OCI-LY3 (cell line): Measurements from ENCODE around the gene LRRC56.

ENCODE experiments used
- H2AFZ ChIP-seq: fragments of 200-600, 300-600 bp; shearing (Covaris generic); 2 replicates; pipeline ENCODE4 v1.6.0; 2014; ENCODE audit warnings: antibody characterized with exemption, low read depth, low read length
- H3K27ac ChIP-seq: fragments of 200-600, 300-600 bp; sonication (generic); 2 replicates; pipeline ENCODE4 v1.5.1; 2014; ENCODE audit warnings: mild to moderate bottlenecking, low read length, moderate library complexity, mixed read lengths
- H3K27me3 ChIP-seq: fragments of 200-600, 300-600 bp; sonication (generic); 2 replicates; pipeline ENCODE4 v1.6.1; 2014; ENCODE audit warnings: low read depth, low read length, mixed read lengths
- H3K36me3 ChIP-seq: fragments of 200-600, 300-600 bp; sonication (generic); replicated peaks from 2 replicates; pipeline ENCODE3; 2014; ENCODE audit warnings: low read depth, low read length, mixed read lengths
- H3K4me1 ChIP-seq: fragments of 300-600, 200-600 bp; sonication (generic); 2 replicates; pipeline ENCODE4 v1.6.1; 2014; ENCODE audit warnings: low read length, mixed read lengths
- H3K4me2 ChIP-seq: fragments of 200-600, 300-600 bp; sonication (generic); 2 replicates; pipeline ENCODE4 v1.6.1; 2014; ENCODE audit warnings: low read length, mixed read lengths
- H3K4me3 ChIP-seq: fragments of 300-600, 200-600 bp; sonication (generic); 2 replicates; pipeline ENCODE4 v1.5.1; 2014; ENCODE audit warnings: antibody characterized with exemption, mild to moderate bottlenecking, low read length, moderate library complexity
- H3K79me2 ChIP-seq: fragments of 300-600, 200-600 bp; shearing (Covaris generic); 2 replicates; pipeline ENCODE4 v1.6.1; 2014; ENCODE audit warnings: mild to moderate bottlenecking, low read length, mixed read lengths
- H3K9ac ChIP-seq: fragments of 300-600, 200-600 bp; shearing (Covaris generic); 2 replicates; pipeline ENCODE4 v1.6.0; 2014; ENCODE audit warnings: mild to moderate bottlenecking, low read length, moderate library complexity
- H3K9me3 ChIP-seq: fragments of 200-600, 300-600 bp; shearing (Covaris generic); 2 replicates; pipeline ENCODE4 v1.6.1; 2014; ENCODE audit warnings: low read length, mixed read lengths; ENCODE audit not compliant: insufficient read depth
- H4K20me1 ChIP-seq: fragments of 200-600, 300-600 bp; sonication (generic); 2 replicates; pipeline ENCODE4 v1.6.1; 2016; ENCODE audit warnings: low read length, mixed read lengths; ENCODE audit not compliant: insufficient read depth
- CTCF ChIP-seq: fragments of 200-600, 300-600 bp; sonication (generic); IDR thresholded peaks from 2 replicates; pipeline ENCODE4 v1.5.1; 2014; ENCODE audit warnings: antibody characterized with exemption, low read length, low read depth
- EZH2phosphoT487 ChIP-seq: fragments of 200-600 bp; shearing (Covaris generic); IDR thresholded peaks from 2 replicates; pipeline ENCODE4 v1.6.1; 2018; ENCODE audit warnings: antibody characterized with exemption, mixed run types, low read depth

LRRC56 gene

DNA sequence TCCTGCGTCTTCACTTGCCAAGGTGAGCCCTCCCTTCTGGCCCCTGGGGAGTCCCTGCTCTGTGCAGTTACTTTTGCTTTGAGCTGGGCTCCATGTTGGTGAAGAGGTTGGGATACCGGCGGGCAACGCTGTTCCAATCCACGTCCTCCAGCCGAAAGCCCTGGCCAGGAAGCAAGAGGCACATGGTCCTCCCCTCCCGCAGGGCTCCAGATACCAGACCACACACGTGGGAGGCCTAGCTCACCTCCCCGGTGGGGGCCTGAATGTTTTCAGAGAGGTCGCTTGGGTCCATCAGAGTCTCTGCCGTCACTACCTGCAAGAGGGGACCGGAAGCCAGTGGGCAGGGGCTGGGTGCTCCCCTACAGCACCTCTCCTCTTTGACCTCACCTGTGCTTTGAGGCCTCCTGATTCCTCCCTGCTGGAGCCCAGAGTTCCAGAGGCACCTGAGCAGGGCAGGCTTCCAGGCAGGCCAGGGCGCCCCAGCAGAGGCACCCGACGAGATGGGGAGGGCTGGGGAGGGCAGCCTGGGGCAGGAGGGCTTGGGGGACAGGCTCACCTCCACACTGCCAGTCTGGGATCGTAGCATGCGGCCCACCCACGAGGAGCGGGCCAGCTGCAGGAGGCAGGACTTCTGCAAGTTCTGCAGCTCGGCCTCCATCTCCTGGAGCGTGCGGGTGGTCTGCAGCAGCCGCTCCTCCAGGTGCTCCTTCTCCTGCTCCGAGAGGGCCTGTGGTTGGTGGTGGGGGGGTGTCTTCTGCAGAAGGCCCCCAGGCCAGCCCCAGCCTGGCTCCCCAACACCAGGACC is 20.2 kb downstream of the LRRC56 start:
- Histone ChIP-seq H3K4me3 (no peak overlapping the region), H3K36me3 (no peaks in the 10 kb centered on the region), H3K4me1 (peaks cover 23% of the 10 kb centered on the region), H3K4me2 (no peak overlapping the region), H4K20me1 (peaks cover 4% of the 10 kb centered on the region; the same call in 1 of the 2 replicates), H3K27me3 (no peaks in the 10 kb centered on the region), H3K79me2 (peaks cover 7% of the 10 kb centered on the region; the same call in 1 of the 2 replicates), H3K27ac (no peak overlapping the region), H3K9me3 (no peaks in the 10 kb centered on the region), H2AFZ (no peak overlapping the region), H3K9ac (no peak overlapping the region)
- TF ChIP-seq CTCF: no peak
- no peak for TF ChIP-seq EZH2phosphoT487

GRCh38 chr11:558503-558902 is 21.2 kb downstream of the LRRC56 start:
- no peak for TF ChIP-seq EZH2phosphoT487
- no peak for TF ChIP-seq CTCF
- Histone ChIP-seq H4K20me1 (peaks cover 6% of the 10 kb centered on the region), H3K27me3 (no peaks in the 10 kb centered on the region), H2AFZ (no peak overlapping the region), H3K27ac (no peak overlapping the region), H3K4me1 (peaks cover 23% of the 10 kb centered on the region), H3K79me2 (peaks cover 7% of the 10 kb centered on the region; the same call in 1 of the 2 replicates), H3K4me3 (no peak overlapping the region), H3K9me3 (no peaks in the 10 kb centered on the region), H3K36me3 (no peaks in the 10 kb centered on the region), H3K9ac (no peak overlapping the region), H3K4me2 (no peak overlapping the region)

DNA sequence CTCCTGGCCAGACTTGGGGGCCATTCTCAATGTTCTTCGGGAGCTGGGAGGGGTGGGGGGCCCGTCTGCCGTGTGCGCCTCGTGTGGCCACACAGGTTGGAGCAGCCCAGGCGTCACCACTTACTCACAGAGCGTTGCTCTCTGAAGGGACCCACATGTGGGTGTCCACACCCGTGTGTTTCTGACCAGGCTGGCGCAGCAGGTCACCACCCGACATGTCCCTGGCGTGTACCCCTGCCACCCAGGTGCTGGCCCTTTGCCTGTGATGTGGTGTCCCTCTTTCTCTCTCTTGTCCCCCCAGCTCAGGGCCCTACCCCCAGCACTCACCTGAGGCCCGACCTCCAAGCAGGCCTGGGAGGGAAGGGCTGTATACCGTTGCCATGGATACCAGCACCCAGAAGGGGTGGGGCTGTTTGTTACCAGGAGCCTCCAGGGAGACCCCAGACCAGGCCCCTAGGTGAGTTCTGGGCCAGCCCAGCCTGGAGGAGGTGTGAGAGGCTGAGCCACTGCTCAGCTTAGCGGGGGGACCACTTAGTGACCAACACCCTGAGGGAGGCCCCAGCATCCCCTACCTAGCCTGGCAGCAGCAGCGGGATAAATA is 21.8 kb downstream of the LRRC56 start:
- peaks cover 7% of the 10 kb centered on the region; the same call in 1 of the 2 replicates for H3K79me2 ChIP-seq
- H3K4me3 ChIP-seq: no peak overlapping the region
- no peak overlapping the region for H3K9ac ChIP-seq
- H3K27ac ChIP-seq: no peak overlapping the region
- H3K4me1 ChIP-seq: peaks cover 22% of the 10 kb centered on the region
- H4K20me1 ChIP-seq: peaks cover 10% of the 10 kb centered on the region
- no peak overlapping the region for H2AFZ ChIP-seq
- H3K27me3 ChIP-seq: no peaks in the 10 kb centered on the region
- H3K4me2 ChIP-seq: peak overlapping the region; percentile 93
- H3K9me3 ChIP-seq: no peaks in the 10 kb centered on the region
- no peaks in the 10 kb centered on the region for H3K36me3 ChIP-seq
- peak; percentile 12 for TF ChIP-seq CTCF
- TF ChIP-seq EZH2phosphoT487: no peak

DNA sequence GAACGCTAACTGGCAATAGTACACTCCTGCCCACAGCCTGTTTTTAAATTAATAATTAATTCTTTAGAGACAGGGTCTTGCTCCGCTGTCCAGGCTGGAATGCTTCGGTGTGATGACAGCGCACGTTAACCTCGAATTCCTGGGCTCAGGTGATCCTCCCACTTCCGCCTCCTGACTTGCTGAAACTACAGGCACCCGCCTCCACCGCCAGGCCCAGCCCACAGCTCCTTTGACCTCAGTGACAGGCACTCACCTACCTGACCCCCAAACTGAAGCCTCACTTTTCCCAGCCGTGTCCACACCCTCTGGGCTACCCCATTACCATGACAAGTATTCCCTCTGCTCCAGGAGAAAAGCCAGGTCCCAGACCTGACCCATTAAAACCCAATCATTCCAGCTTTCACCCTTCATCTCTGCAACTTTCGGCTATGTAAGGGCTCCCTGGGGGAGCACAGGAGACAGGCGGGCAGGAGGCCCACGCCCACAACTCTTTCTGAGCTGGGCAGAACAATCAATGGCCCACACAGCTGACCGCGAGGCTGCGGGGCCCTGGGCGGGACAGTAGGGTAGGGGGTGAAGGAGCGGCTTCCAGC is 22.5 kb downstream of the LRRC56 start:
- Histone ChIP-seq H4K20me1 (peaks cover 10% of the 10 kb centered on the region), H3K9me3 (no peaks in the 10 kb centered on the region), H3K9ac (peak overlapping the region; percentile 88), H3K4me2 (peak overlapping the region; percentile 93), H3K36me3 (no peaks in the 10 kb centered on the region), H3K4me1 (peaks cover 18% of the 10 kb centered on the region), H3K27ac (peak overlapping the region; percentile 25; the same call in 1 of the 2 replicates), H3K4me3 (peak overlapping the region; percentile 90), H3K79me2 (peaks cover 7% of the 10 kb centered on the region; the same call in 1 of the 2 replicates), H3K27me3 (no peaks in the 10 kb centered on the region), H2AFZ (no peak overlapping the region)
- no peak for TF ChIP-seq EZH2phosphoT487
- TF ChIP-seq CTCF: no peak
